K562 (cell line): ENCODE measurements around the gene PLK4. TPM values are rescaled to one million over a fixed set of nuclear protein-coding genes. Genes with fewer than 3 reads are reported as not detected.

Source experiments
- ATAC-seq: fragments of 200-7000 bp; cut with Tn5 transposase; 3 replicates; pipeline ENCODE4 v1.9.1; 2020; ENCODE audit warnings: moderate library complexity
- BruUV-seq: library from RNA; stranded (reverse); fragments of 400-500 nt; replicated peaks from 2 replicates; lab custom pipeline; 2021; lab: Mats Ljungman, UMichigan
- CTCF ChIA-PET: fragments of 300-600 bp; formaldehyde crosslinking; extraction: SDS; loops from one replicate; lab custom pipeline; 2021; ENCODE audit warnings: low intra/inter-chr PET ratio; lab: Yijun Ruan, JAX
- POLR2A ChIA-PET: fragments of 300-600, 350-650 bp; sonication (Branson Sonifier 250); formaldehyde crosslinking; extraction: SDS; loops from one replicate; lab custom pipeline; 2021; ENCODE audit warnings: antibody characterized with exemption, inconsistent platforms; lab: Yijun Ruan, JAX
- DNase-seq, 4 experiments: peaks; one replicate each; pipeline versions ENCODE4 v3.0.0 to v3.0.0-alpha.2; 2011 to 2018; ENCODE audit warnings: low spot score in 3 of 4, mixed read lengths in 3 of 4; ENCODE audit errors: extremely low read depth in 1 of 4
- FAIRE-seq: peaks from 2 replicates; lab custom pipeline; 2011; peaks lifted over from hg19 to GRCh38; lab: Jason Lieb, UNC
- H2AFZ ChIP-seq: 2 replicates; pipeline ENCODE4 v1.6.0; 2011; ENCODE audit warnings: low read depth, low read length, control low read depth, inconsistent platforms
- H3K27ac ChIP-seq: fragments of 200-600 bp; 3 replicates; pipeline ENCODE4 v1.8.0; 2011; ENCODE audit warnings: low read depth, mild to moderate bottlenecking, control low read depth, inconsistent platforms, low read length, moderate library complexity, mixed read lengths; ENCODE audit errors: extremely low read depth
- H3K27me3 ChIP-seq, 2 experiments: fragments of 300-600 bp in 1 of 2; 2 replicates in 1 of 2; 3 replicates in 1 of 2; pipeline versions ENCODE4 v1.6.0 to v1.8.0; 2011; ENCODE audit warnings: inconsistent platforms in 2 of 2, low read length in 2 of 2, mild to moderate bottlenecking in 1 of 2, mixed read lengths in 1 of 2, moderate library complexity in 1 of 2; ENCODE audit not compliant: control insufficient read depth in 2 of 2, insufficient read depth in 2 of 2
- H3K36me3 ChIP-seq: fragments of 300-600 bp; 3 replicates; pipeline ENCODE4 v1.8.0; 2011; ENCODE audit warnings: mild to moderate bottlenecking, low read length, inconsistent platforms; ENCODE audit not compliant: control insufficient read depth, insufficient read depth
- H3K4me1 ChIP-seq, 2 experiments: fragments of 200-600 bp in 1 of 2; replicated peaks in 1 of 2; 2 replicates in 1 of 2; 3 replicates in 1 of 2; pipeline versions ENCODE4 v1.5.1 to v1.8.0; 2011; ENCODE audit warnings: inconsistent platforms in 2 of 2, low read length in 2 of 2, mild to moderate bottlenecking in 1 of 2, mixed read lengths in 1 of 2, moderate library complexity in 1 of 2; ENCODE audit not compliant: control insufficient read depth in 2 of 2, insufficient read depth in 2 of 2
- H3K4me2 ChIP-seq: 2 replicates; pipeline ENCODE4 v1.6.1; 2011; ENCODE audit warnings: low read length, control low read depth, inconsistent platforms, mixed read lengths; ENCODE audit not compliant: insufficient read depth
- H3K4me3 ChIP-seq: fragments of 200-600 bp; sonication (generic), shearing (Covaris generic); 2 replicates; pipeline ENCODE4 v1.5.1; 2016; ENCODE audit warnings: control low read depth, inconsistent platforms
- H3K79me2 ChIP-seq: fragments of 200-600 bp; 3 replicates; pipeline ENCODE4 v1.8.0; 2011; ENCODE audit warnings: low read length, inconsistent platforms; ENCODE audit not compliant: control insufficient read depth, insufficient read depth
- H3K9ac ChIP-seq, 2 experiments: 2 replicates each; pipeline versions ENCODE4 v1.6.0 to v1.6.1; 2011; ENCODE audit warnings: low read depth in 2 of 2, low read length in 2 of 2, control low read depth in 1 of 2, inconsistent platforms in 1 of 2, mild to moderate bottlenecking in 1 of 2, mixed read lengths in 1 of 2; ENCODE audit not compliant: insufficient read depth in 1 of 2
- H3K9me1 ChIP-seq: one replicate; pipeline ENCODE4 v1.6.0; 2011; ENCODE audit warnings: inconsistent platforms, mild to moderate bottlenecking, low read length, moderate library complexity; ENCODE audit not compliant: control insufficient read depth, insufficient read depth
- H3K9me3 ChIP-seq: replicated peaks from 2 replicates; pipeline ENCODE4 v1.5.1; 2011; ENCODE audit warnings: low read depth, low read length, inconsistent platforms; ENCODE audit not compliant: control insufficient read depth, insufficient read depth
- H4K20me1 ChIP-seq: replicated peaks from 2 replicates; pipeline ENCODE4 v1.6.1; 2011; ENCODE audit warnings: low read length, inconsistent platforms, mixed read lengths; ENCODE audit not compliant: control insufficient read depth, insufficient read depth
- CREM ChIP-seq: IDR thresholded peaks from 2 replicates; pipeline ENCODE4 v1.6.1; 2014; ENCODE audit warnings: antibody characterized with exemption, low read depth
- CXXC5 ChIP-seq: fragments of 250-450 bp; sonication (Bioruptor Pico); IDR thresholded peaks from 2 replicates; pipeline ENCODE4 v1.8.0; 2022; ENCODE audit warnings: inconsistent platforms, mild to moderate bottlenecking, moderate library complexity
- DPF2 ChIP-seq: fragments of 450-650 bp; IDR thresholded peaks from 2 replicates; pipeline ENCODE4 v1.6.1; 2016
- EHMT2 ChIP-seq: fragments of 450-650 bp; IDR thresholded peaks from 2 replicates; pipeline ENCODE4 v1.6.1; 2018; ENCODE audit warnings: antibody characterized with exemption
- FOSL1 ChIP-seq: fragments of 200-800 bp; sonication (Bioruptor generic); conservative IDR thresholded peaks from 2 replicates; pipeline ENCODE4 v1.6.1; 2016; ENCODE audit warnings: missing genetic modification characterization, missing compliant biosample characterization
- HDAC1 ChIP-seq, 2 experiments: fragments of 450-650 bp; IDR thresholded peaks; 2 replicates each; pipeline ENCODE4 v1.6.1; 2016 to 2017; ENCODE audit warnings: inconsistent platforms in 1 of 2, mild to moderate bottlenecking in 1 of 2, moderate library complexity in 1 of 2
- HMBOX1 ChIP-seq: sonication (generic); IDR thresholded peaks from 2 replicates; pipeline ENCODE4 v1.6.1; 2016
- KDM1A ChIP-seq, 2 experiments: fragments of 450-650 bp; IDR thresholded peaks; 2 replicates each; pipeline ENCODE4 v1.6.1; 2016; ENCODE audit warnings: mild to moderate bottlenecking in 2 of 2
- LARP7 ChIP-seq: fragments of 450-650 bp; IDR thresholded peaks from 2 replicates; pipeline ENCODE4 v1.6.1; 2016
- RBBP5 ChIP-seq: fragments of 200-600 bp; sonication (generic); IDR thresholded peaks from 2 replicates; pipeline ENCODE4 v1.6.1; 2012; ENCODE audit warnings: borderline replicate concordance, mild to moderate bottlenecking, low read length, control low read depth, inconsistent platforms; ENCODE audit not compliant: insufficient read depth, poor library complexity, severe bottlenecking
- SFPQ ChIP-seq: fragments of 200-400 bp; formaldehyde crosslinking; IDR thresholded peaks from 2 replicates; pipeline ENCODE4 v1.6.1; 2017; ENCODE audit warnings: mild to moderate bottlenecking, low read depth, low read length, moderate library complexity
- SMARCA4 ChIP-seq: fragments of 450-650 bp; IDR thresholded peaks from 2 replicates; pipeline ENCODE4 v1.6.1; 2016
- SMARCE1 ChIP-seq: fragments of 450-650 bp; IDR thresholded peaks from 2 replicates; pipeline ENCODE4 v1.7.1; 2016; ENCODE audit warnings: mild to moderate bottlenecking
- TCF3 ChIP-seq: sonication (generic); formaldehyde crosslinking; IDR thresholded peaks from 2 replicates; pipeline ENCODE4 v1.4.0; 2020; ENCODE audit warnings: mild to moderate bottlenecking, missing genetic modification reagents
- WGBS: fragments of 100-300 bp; shearing (Covaris generic); methylation state at CpG from one replicate; pipeline ENCODE4 v1.1.6; 2016; ENCODE audit warnings: low coverage, mixed read lengths; ENCODE audit not compliant: insufficient coverage; ENCODE audit errors: missing lambda C conversion rate; 5-methylcytosine and 5-hydroxymethylcytosine counted together
- in situ Hi-C: fragments of 300-500 bp; cut with MboI; formaldehyde crosslinking; loops from 4 replicates; pipeline ENCODE4 v1.15.0; 2018; ENCODE audit warnings: inconsistent platforms, mixed read lengths
- intact Hi-C: fragments of 100-400 bp; cut with micrococcal nuclease; formaldehyde crosslinking; loops from 2 replicates; pipeline ENCODE4 v1.14.2; 2022
- polyA plus RNA-seq, 8 experiments: library from polyadenylated mRNA; depleted of rRNA in 4 of 8; stranded (reverse) in 5 of 8; unstranded in 3 of 8; fragments of >200 nt; fragmentation: Nextera tagmentation in 2 of 8; fragmentation: Illumina TruSeq in 1 of 8; extraction: Ambion mirVana in 2 of 8; extraction: Trizol in 1 of 8; gene quantifications; 2 replicates each; pipeline versions ENCODE4 v1.2.1 to v1.2.3, GENCODE V29; 2011 to 2014; ENCODE audit warnings: inconsistent platforms in 1 of 8, missing spikeins in 1 of 8
- total RNA-seq, 7 experiments: library from RNA; depleted of rRNA in 6 of 7; stranded (reverse); fragments of >200 nt in 6 of 7; fragmentation: Illumina TruSeq in 2 of 7; extraction: Trizol in 2 of 7; gene quantifications; 2 replicates each; pipeline versions ENCODE4 v1.2.1 to v1.2.3, GENCODE V29; 2011 to 2021; ENCODE audit warnings: low replicate concordance in 1 of 7
- TF ChIP-seq, protein P1 (sequence below), 2 experiments: fragments of 450-650 bp in 1 of 2; sonication (generic) in 1 of 2; formaldehyde crosslinking in 1 of 2; IDR thresholded peaks in 1 of 2; conservative IDR thresholded peaks in 1 of 2; 2 replicates each; pipeline versions ENCODE4 v1.6.1 to v1.8.1; 2016 to 2023; ENCODE audit warnings: mild to moderate bottlenecking in 2 of 2, moderate library complexity in 2 of 2, inconsistent platforms in 1 of 2, missing genetic modification reagents in 1 of 2
- TF ChIP-seq, protein P2 (sequence below): sonication (generic); formaldehyde crosslinking; IDR thresholded peaks from 2 replicates; pipeline ENCODE4 v1.8.0; 2022; ENCODE audit warnings: missing genetic modification reagents, mild to moderate bottlenecking, borderline replicate concordance

The PLK4 gene
- total and polyA plus RNA-seq, 9 of the 15 experiments (the other 6 are each of a cell fraction or from before 2014, with no cell fraction given) = 16.2 to 95.3 (median 54.3) TPM

DNA sequence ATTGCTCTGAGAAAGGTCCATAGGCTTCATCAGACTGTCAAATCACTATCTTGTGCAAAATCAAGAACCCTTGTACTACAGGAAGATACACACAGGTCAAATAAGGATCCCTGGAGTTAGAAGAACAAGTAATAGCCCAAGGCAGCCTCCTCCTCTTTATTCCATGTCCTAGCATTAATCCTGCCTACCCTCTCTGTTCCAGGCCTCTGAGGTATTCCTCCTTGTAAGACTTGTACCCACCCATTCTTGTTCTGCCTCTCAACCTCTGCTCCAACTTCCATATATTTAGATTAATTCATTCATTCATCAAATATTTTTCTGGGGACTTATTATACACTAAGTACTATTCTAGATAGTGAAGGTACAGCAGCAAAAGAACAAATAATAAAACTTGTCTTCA, 10.4 kb upstream of the PLK4 start (continued):
- TF ChIP-seq SFPQ (no peak), CREM (no peak)

GRCh38 chr4:127870688-127871087, 10.0 kb upstream of the PLK4 start:
- Histone ChIP-seq H3K36me3 (no peaks in the 10 kb centered on the region), H3K9me3 (no peaks in the 10 kb centered on the region), H3K79me2 (no peaks in the 10 kb centered on the region), H3K4me1 (peaks cover 7 to 9% of the 10 kb centered on the region in 2 experiments; a peak in 3 of 5 replicates), H3K27ac (no peak overlapping the region), H2AFZ (no peak overlapping the region), H3K27me3 (no peaks in the 10 kb centered on the region), H3K9me1 (no peaks in the 10 kb centered on the region), H3K4me3 (no peak overlapping the region), H3K9ac (peak overlapping the region in 1 of 2 experiments; percentile 82; a peak in 1 of 4 replicates), H3K4me2 (no peak overlapping the region), H4K20me1 (no peaks in the 10 kb centered on the region)
- intact Hi-C loops = no loop called here
- BruUV-seq = no TSS peak
- DNase-seq (peak in 2 of 4 experiments; percentile 44 to 70), FAIRE-seq (peak; percentile 32), ATAC-seq (peak; percentile 84)
- ChIA-PET POLR2A (interaction anchor here (0.7 kb wide), 1 partner anchor 11 kb away, joined by 3 read pairs; no protein-coding TSS in a partner anchor), CTCF (no interaction called here)
- in situ Hi-C loops = no loop called here
- WGBS = 6% methylated on average over 3 of the region's 3 CpGs
- TF ChIP-seq, protein P1, sequence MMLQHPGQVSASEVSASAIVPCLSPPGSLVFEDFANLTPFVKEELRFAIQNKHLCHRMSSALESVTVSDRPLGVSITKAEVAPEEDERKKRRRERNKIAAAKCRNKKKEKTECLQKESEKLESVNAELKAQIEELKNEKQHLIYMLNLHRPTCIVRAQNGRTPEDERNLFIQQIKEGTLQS (IDR thresholded peaks at IDR 0.05) = peak; percentile 68; the same call in 1 of the 2 replicates
- TF ChIP-seq, protein P1 (CRISPR knock-in tag; conservative IDR thresholded peaks at IDR 0.05) = no peak
- TF ChIP-seq HDAC1 (IDR thresholded peaks at IDR 0.05) (peak in 1 of 2 experiments; percentile 79; a peak in 2 of 4 replicates), HMBOX1 (no peak), EHMT2 (0 out of 2 replicates have a peak, but pooled peaks have one; percentile 38), DPF2 (peak; percentile 60), LARP7 (no peak), CXXC5 (CRISPR knock-in tag) (no peak), SMARCA4 (peak; percentile 67), TCF3 (CRISPR knock-in tag) (peak; percentile 40), FOSL1 (tag) (peak; percentile 67), RBBP5 (no peak), SMARCE1 (peak; percentile 82), KDM1A (IDR thresholded peaks at IDR 0.05) (peak; percentile 55 to 83; a peak in 3 of 4 replicates)
- TF ChIP-seq, protein P2, sequence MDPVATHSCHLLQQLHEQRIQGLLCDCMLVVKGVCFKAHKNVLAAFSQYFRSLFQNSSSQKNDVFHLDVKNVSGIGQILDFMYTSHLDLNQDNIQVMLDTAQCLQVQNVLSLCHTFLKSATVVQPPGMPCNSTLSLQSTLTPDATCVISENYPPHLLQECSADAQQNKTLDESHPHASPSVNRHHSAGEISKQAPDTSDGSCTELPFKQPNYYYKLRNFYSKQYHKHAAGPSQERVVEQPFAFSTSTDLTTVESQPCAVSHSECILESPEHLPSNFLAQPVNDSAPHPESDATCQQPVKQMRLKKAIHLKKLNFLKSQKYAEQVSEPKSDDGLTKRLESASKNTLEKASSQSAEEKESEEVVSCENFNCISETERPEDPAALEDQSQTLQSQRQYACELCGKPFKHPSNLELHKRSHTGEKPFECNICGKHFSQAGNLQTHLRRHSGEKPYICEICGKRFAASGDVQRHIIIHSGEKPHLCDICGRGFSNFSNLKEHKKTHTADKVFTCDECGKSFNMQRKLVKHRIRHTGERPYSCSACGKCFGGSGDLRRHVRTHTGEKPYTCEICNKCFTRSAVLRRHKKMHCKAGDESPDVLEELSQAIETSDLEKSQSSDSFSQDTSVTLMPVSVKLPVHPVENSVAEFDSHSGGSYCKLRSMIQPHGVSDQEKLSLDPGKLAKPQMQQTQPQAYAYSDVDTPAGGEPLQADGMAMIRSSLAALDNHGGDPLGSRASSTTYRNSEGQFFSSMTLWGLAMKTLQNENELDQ (CRISPR knock-in tag) = no peak
